ENCODE data around the gene OTP.

OTP gene

DNA sequence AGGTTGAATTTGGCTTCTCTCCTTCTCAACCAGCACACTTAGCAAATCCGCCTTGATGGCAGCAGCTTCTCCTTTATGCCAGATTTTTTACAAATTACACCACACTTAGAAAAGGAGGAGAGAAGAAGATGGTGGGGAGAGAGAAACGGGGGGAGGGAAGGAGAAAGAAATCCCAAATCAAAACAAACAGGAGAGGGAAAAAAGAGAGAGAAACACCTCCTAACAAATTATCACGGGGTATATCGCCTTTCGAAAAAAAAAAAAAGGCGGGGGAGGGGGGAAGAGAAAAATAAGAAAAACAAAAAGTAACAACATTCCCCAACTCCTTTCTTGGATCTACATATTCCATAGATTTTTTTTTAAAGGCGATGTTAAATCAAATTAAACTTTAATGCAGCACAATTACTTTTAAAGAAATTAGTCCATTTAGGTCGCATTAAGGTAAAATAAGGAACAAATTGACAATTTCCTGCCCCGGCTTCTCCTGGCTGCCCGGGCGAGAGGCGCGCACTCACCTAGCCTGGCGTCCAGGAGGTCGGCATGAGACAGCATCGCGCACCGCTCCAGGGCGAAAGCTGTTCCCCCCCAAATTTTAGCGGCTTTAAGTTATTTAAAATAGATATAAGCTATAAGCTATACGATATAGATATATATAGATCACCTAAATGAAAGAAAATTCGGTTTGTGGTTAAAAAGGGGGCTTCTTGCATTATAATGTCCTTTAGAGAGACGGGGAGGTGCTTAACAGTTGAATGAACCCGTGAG is at the start of gene OTP:
TSS of gene OTP (minus strand) at position 716 of the 765 bp plus-strand sequence. CDS start at position 552, 164 bp downstream.
- H3K4me3 ChIP-seq (ENCODE audit: low read depth, low read length) = no peak within 1 kb of the TSS
- TF ChIP-seq, protein P1, sequence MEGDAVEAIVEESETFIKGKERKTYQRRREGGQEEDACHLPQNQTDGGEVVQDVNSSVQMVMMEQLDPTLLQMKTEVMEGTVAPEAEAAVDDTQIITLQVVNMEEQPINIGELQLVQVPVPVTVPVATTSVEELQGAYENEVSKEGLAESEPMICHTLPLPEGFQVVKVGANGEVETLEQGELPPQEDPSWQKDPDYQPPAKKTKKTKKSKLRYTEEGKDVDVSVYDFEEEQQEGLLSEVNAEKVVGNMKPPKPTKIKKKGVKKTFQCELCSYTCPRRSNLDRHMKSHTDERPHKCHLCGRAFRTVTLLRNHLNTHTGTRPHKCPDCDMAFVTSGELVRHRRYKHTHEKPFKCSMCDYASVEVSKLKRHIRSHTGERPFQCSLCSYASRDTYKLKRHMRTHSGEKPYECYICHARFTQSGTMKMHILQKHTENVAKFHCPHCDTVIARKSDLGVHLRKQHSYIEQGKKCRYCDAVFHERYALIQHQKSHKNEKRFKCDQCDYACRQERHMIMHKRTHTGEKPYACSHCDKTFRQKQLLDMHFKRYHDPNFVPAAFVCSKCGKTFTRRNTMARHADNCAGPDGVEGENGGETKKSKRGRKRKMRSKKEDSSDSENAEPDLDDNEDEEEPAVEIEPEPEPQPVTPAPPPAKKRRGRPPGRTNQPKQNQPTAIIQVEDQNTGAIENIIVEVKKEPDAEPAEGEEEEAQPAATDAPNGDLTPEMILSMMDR (IDR thresholded peaks at IDR 0.05; ENCODE audit: borderline replicate concordance, insufficient read depth, low read depth, low read length) = no peak

GRCh38 chr5:77683171-77683732 is 44.7 kb upstream of the OTP start:
- TF ChIP-seq, protein P1 (IDR thresholded peaks at IDR 0.05; ENCODE audit: borderline replicate concordance, insufficient read depth, low read depth, low read length) = no peak

GRCh38 chr5:77670526-77670925 is 32.0 kb upstream of the OTP start:
- no peak overlapping the region for H3K4me3 ChIP-seq (ENCODE audit: low read depth, low read length)
- TF ChIP-seq, protein P1 (IDR thresholded peaks at IDR 0.05; ENCODE audit: borderline replicate concordance, insufficient read depth, low read depth, low read length) = no peak

More at GRCh38 chr5:77683171-77683732, 44.7 kb upstream of the OTP start:
- no peak overlapping the region for H3K4me3 ChIP-seq (ENCODE audit: low read depth, low read length)

- no peak overlapping the region for H3K4me3 ChIP-seq (ENCODE audit: low read depth, low read length)
- TF ChIP-seq, protein P1 (IDR thresholded peaks at IDR 0.05; ENCODE audit: borderline replicate concordance, insufficient read depth, low read depth, low read length) = no peak
Observed at GRCh38 chr5:77669677-77670076, 31.2 kb upstream of the OTP start.

DNA sequence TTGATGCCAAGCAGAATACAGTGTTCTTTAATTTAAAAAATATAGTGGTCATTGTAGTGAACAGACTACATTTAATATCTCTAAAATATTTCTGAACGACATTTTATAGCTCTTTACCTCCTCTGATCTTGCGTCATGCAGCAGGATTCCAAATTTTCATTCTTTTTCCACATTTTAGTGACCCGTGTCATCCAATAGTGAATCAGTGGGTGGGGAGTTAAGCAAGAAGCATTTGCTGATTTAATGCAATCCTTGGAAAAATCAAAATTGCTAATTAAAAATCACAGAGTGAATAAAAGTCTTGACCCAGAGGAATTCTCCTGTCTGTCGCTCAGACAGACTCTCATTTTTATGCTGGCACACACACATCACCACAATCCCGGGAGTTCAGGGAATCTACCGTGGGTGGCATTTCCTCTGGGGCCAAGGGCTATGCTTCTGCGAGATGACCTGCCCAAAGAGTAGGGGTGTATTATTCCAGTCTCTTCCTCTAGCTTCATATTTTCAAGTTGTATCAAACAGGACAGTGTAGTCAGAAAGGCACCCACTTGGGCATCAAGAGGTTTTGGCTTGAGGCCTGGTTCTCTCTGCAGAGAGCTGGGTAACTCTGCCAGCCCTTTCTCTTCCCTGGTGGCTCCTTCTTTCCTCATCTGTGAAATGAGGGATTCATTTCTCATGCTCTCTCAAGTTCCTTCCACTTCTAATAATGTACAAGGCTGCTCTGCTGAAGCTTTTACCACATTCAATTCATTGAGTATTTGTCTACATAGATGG is 24.8 kb upstream of the OTP start:
- TF ChIP-seq, protein P1 (IDR thresholded peaks at IDR 0.05; ENCODE audit: borderline replicate concordance, insufficient read depth, low read depth, low read length) = no peak

DNA sequence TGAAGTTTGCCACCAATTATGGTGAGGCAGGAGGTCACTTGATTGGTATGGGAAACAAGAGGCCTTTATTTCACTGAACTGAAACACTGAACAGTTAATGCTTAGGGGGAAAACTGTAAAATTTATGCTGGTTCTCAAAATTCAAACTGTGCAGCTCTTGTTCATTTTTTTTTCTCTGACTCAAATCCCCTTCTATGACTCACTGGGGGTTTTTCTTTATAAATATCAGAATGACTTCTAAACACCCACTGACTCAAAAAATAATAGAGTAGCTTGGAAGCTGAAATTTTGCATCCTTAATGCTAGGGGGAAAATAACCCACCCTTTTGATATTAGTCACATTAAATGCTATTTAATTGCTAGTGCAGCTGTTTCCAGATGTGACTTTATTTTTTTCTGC is 24.1 kb upstream of the OTP start:
- no peak overlapping the region for H3K4me3 ChIP-seq (ENCODE audit: low read depth, low read length)
- TF ChIP-seq, protein P1 (IDR thresholded peaks at IDR 0.05; ENCODE audit: borderline replicate concordance, insufficient read depth, low read depth, low read length) = no peak

More for the DNA sequence above, 24.8 kb upstream of the OTP start:
- H3K4me3 ChIP-seq (ENCODE audit: low read depth, low read length) = no peak overlapping the region
